GM18508 (cell line): ENCODE measurements around the gene MRPS35.
"Not testable (repeated sequence)": the region's sequence is repeated elsewhere in the genome, so short reads cannot be mapped to it uniquely, and the experiment has no call there.

Experiments
- ATAC-seq: cut with Tn5 transposase; IDR thresholded peaks from one replicate; pipeline ENCODE4 v1.9.1; 2021; ENCODE audit warnings: moderate number of reproducible peaks; ENCODE audit not compliant: insufficient read depth, unreplicated experiment

MRPS35 gene

DNA sequence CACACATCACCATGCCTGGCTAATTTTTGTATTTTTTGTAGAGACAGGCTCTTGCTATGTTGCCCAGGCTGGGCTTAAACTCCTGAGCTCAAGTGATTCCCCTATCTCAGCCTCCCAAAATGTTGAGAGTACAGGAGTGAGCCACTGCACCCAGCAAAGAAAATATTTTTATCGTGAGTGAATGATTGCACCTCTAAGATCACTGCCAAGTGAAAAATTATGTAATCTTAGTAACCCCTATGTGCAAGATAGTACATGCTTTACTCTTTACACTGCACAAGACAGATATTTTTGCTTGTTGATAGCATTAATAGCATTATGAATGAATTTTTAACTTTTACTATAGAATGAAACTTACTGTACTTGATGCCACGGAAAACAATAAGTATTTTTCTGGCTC lies 3.4 kb upstream of the MRPS35 start:
- ATAC-seq: no peak

DNA sequence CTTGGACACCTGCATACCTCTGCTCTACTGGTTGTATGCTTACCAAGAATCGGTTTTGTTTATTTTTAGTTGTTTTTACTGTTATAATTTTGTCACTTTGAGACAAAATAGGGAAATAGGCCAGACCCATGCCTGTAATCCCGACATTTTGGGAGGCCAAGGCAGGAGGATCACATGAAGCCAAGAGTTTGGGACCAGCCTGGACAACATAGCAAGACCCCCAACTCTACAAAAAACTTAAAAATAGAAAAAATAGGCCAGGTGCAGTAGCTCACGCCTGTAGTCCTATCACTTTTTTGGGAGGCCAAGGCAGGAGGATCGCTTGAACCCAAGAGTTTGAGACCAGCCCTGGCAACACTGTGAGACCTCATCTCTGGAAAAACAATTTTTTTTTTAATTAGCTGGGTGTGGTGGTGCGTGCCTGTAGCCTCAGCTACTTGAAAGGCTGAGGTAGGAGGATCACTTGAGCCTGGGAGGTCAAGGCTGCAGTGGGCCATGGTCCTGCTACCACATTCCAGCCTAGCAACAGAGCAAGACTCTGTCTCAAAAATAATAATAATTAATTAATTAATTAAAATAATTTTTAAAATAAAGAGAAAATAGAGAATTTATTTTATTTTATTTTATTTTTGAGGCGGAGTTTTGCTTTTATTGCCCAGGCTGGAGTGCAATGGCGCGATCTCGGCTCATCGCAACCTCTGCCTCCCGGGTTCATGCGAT lies 1.3 kb upstream of the MRPS35 start:
- ATAC-seq: no peak

DNA sequence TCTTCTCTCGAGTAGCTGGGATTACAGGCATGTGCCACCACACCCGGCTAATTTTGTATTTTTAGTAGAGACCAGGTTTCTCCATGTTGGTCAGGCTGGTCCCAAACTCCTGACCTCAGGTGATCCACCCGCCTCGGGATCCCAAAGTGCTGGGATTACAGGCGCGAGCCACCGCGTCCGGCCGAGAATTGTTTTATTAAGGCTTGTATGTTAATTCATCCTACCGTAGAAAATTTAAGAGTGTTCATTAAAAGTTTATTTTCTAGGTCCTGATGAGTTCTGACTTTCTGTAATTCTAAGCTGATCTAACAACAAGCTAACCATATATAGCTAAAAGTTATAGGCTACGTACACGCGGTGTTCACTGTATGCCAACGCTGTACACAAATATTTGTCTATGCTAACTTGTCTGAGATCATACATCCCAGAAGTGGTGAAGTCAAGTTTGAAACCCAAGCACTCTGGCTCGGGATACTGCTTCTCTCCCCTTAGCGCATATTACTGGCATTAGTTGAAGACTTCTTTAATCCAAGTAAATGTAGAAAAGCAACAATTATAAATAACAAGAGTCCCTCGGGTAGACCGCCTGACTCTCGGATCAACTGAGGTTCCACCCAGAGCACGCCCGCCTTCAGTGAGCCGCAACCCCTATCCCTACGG lies 570 bp upstream of the MRPS35 start:
- peak; percentile 32 for ATAC-seq

DNA sequence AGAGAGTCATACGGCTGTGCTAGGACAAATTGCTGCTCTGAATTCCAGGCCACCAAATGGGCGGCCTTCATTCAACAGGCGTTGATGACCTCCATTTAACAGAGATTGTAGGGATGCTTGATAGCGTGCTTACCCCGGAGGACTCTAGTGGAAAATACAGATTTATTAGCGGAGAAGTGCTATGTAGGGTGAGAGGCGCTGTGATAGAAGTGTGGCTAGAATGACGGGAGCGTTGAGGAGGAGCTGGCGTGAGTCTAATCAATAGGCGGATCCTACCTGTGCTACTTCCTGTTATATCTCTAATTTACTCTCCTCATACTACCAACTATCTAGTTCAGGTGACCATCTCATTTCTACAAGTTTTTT lies 668 bp downstream of the MRPS35 start:
- ATAC-seq: no peak

DNA sequence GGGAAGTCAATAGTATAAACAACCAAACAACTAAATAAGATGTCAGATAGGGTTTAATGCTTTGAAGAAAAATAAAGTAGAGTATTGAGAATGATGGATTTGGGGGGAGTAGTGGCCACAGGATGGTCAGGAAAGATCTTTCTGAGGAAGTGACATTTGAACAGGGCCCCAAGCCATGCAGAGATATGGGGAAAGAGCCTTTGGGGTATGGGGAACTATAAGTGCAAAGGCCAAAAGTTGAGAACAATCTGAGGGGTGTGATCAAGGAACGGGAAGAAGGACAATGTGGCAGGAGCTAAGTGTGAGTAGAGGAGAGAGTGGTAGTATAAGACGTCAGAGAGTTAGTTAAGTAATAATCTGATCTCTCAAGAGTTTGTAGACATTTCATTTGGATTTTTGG lies 1.3 kb downstream of the MRPS35 start:
- no peak for ATAC-seq

DNA sequence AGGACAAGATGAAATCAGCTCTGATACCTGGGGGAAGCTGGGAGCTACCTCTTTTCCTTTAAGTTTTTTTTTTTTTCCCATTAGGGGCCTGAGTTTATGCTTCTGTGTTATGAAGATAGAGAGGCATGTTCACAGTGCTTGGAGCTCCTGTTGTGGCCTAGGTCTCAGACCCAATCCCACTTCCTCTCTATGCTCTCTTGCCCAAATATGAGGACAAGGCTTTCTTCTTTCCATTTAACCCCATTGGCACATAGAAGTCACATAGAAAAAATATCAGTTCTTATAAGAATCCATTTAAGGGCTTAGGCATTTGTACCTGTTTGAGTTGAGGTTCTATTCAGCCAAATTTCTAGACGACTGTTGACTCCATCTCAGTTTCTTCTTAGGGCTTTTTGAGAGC lies 12.6 kb downstream of the MRPS35 start:
- ATAC-seq: no peak

DNA sequence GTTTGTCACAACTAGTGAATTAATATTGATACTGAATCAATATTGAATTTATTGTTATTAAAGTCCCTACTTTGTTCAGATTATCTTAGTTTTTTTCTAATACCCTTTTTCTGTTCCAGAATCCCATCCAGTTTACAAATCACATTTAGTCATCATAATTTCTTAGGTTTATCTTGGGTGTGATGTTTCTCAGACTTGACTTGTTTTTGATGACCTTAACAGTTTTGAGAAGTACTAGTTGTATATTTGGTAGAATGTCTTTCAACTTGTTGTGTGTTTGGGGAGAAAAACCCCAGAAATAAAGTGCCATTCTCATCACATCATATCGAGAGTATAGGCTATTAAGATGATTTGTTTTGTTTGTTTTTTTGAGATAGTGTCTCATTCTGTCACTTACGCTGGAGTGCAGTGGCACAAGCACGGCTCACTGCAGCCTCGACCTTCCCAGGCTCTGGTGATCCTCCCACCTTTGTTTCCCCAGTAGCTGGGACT lies 19.5 kb downstream of the MRPS35 start:
- no peak for ATAC-seq

DNA sequence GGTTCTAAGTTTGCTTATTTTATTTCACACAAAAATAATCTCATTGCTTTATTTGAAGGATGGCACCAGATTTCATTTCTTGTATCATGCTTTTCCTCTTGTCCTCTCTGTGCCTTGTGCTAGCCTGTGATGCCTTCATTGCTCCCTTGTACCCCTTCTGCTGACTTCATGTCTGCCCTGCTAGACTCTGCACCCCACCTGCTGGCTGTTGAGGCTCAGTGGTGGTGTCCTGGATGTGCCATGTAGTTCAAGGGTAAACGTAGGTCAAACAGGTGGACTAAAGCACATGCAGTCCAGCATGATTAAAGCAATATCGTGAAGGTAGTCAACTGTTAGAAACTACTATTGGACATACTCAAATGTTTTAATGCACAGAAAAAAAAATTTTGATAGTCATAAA lies 21.6 kb downstream of the MRPS35 start:
- ATAC-seq: no peak

DNA sequence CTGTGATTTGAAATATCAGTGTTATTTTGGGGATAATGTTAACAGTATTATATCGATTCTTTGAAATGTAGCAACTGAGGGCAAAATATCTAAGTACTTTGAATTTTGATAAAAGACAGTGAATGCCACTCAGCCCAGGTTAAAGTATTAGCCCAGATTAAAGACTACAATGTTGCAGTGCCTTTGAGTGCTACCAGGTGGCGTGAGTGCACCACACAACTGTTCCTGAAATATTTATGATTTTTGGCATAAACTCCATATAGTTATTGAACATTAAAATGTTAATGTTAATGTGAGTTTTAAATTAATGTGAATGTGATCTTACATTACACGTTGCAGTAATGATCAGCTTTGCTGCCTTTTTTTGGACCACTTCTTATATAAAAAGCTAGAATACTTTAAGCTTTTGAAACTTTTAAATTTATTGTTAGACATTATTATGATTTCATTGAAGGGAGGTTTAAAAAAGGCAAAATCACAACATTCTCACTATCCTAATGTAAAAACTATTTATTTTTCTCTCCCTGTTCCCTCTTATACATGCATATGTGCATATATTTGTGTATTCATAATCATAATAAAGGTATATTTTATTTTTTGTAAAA lies 22.5 kb downstream of the MRPS35 start:
- no peak for ATAC-seq

DNA sequence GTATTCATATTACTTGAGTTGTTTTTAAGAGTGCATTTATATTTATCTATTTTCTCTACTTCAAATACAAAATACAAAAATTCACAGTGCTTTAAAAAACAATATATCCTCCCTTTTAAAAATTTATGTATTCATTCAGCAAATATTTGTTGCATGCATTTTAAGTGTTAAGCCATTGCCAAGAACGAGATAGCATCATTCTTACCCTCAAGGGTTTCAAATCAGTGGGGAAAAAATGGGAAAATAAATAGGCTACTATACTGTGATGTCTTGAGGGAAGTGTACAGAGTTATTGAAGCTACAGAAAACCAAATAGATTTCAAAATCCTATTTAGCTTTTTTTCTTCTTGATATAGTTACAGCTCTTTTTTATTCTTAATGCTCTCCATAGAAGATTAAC lies 23.2 kb downstream of the MRPS35 start:
- ATAC-seq: no peak

DNA sequence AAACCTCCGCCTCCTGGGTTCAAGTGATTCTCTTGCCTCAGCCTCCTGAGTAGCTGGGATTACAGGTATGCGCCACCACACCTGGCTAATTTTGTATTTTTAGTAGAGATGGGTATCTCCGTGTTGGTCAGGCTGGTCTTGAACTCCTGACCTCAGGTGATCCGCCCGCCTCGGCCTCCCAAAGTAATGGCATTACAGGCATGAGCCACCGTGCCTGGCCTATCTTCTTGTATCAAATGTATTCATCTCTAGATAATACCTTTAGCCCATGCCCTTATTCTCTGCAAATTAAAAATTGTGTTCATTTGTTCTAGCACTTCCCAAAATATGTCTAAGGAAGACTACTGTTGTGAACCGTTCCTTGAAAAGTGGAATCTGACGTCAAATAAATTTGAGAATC lies 23.7 kb downstream of the MRPS35 start:
- not testable (repeated sequence) for ATAC-seq

DNA sequence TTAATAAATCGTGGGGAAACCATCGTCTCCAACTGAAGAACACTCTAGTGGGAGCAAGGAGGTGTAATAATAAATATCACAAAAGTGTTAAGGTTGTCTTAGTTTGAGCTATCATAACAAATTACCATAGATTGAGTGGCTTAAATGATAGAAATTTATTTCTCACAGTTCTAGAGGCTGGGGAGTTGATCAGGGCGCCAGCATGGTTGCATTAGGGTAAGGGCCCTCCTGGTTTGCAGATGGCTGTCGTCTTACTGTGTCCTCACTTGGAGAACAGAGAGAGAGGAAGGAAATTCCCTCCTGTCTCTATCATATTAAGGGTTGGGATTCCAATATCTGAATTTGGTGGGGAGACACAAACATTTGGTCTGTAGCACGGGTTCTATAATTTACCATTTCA lies 33.0 kb downstream of the MRPS35 start:
- no peak for ATAC-seq

DNA sequence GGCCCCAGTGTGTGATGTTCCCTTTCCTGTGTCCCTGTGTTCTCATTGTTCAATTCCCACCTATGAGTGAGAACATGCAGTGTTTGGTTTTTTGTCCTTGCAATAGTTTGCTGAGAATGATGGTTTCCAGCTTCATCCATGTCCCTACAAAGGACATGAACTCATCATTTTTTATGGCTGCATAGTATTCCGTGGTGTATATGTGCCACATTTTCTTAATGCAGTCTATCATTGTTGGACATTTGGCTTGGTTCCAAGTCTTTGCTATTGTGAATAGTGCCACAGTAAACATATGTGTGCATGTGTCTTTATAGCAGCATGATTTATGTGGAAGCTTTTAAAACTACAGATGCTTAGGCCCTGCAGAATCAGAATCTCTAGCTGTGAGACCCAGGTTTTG lies 35.1 kb downstream of the MRPS35 start:
- ATAC-seq: not testable (repeated sequence)

DNA sequence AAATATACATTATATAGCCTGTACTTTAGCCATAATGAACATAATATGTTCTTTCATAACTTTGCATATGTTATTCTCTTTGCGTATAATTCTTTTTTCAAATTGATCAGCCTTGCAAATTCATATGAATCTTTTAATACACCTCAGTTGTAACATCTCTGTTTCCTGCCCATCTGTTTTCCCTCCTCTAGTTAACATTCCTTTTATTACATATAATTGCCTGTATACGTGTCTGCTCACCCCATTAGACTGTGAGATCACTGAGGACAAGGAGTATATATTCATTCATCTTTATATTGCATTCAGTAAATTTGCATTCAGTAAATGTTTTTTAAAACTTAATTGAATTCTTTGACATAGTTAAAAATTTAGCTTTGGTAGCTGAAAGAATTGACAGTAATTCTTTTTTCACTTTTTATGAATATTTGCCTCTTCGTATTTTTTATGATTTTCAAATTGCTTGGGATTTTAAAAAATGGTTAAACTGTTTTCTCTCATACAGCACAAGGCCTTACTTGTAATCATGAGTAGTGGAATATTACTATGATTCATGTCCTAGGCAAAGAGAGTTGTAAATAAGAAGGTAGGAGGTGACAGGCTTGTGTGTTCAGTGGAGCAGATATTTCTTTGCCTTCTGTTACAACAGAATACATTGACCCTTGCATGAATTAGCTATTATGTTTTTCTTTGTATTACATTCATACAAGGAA lies 36.6 kb downstream of the MRPS35 start:
- ATAC-seq: no peak

DNA sequence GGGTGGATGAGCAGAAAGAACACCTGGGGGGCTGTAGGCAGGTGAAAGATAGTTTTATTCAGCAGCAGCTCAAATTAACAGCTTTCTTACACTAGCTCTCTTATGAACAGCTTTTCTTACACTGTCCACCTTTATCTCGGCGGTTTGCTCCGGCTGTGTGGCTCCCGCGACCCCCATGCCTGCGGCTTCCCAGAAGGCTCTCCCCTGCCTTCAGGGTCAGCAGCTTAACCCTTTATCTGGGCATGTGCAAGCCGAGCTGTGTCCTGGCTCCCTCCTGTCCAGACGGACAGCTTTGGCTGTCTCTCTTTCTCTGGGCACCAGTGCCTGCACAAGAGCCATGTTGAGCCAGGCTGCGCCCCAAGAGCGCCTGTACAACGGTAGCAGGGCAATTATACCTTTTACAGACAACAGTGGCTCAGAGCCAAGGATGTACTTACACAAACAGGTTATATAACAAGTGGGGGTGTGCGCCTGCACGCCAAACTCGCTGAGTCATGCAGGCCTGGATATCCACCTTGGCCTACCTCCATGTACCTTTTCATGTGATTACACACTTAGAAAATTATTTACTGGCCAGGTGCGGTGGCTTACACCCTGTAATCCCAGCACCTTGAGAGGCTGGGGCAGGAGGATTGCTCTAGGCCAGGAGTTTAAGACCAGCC lies 40.9 kb downstream of the MRPS35 start:
- no peak for ATAC-seq

DNA sequence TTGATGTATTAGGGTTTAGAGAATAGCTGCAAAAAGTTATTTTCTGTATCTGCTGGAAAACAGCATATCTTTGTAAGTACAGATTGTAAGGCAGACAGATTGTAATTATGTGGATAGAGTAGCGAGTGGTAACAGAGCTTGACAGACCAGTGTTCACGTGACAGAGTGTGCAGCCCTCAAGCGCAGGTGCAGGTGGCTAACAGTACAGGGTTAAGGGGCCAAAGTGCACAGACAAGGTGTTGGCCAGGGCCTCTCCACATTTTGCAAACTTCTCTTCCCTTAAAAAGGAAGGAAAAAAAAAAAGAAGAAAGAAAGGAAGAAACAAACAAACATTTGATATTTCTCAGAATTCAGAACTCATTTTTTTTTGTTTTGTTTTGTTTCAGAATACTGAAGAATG lies 44.2 kb downstream of the MRPS35 start:
- ATAC-seq: no peak

DNA sequence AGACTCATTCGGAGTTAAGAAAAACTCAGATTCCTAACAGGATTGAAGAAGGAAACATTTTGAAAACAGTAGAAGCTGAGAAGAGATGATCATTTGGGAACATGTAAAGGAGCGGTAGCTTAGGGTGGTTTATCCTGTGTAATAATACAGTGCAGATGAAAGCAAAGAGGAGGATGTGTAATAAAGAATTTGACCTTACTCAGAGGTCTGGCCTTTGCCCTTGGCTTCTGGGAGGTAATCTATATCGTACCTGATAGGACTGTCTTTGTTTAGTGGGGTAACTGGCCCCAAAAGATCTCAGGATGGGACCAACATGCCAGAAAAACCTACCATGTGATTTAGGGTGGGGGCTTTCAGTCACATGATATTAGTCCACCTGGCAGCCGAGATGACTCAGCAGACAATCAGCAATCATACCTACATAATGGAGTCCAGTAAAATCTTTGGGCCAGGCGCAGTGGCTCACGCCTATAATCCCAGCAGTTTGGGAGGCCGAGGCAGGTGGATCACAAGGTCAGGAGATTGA lies 46.1 kb downstream of the MRPS35 start:
- ATAC-seq: no peak

DNA sequence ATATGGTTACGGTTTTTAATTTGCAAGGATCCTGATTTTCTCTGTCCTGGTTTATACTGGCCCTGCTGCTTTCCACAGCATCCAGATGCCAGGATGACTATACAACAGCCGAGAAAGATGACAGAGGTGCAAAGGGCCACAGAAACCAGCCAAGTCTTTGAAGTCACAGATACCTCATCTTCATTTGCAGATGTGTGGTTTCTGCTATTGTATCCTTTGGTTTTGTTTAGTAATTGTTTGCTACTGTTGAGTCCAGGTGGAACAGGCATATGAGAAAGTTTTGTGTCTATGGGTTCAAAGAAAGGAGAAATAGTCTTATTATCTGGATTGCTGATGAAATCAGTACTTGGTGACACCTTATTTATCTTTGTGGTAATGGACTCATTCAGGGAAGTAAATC lies 52.1 kb downstream of the MRPS35 start:
- no peak for ATAC-seq

DNA sequence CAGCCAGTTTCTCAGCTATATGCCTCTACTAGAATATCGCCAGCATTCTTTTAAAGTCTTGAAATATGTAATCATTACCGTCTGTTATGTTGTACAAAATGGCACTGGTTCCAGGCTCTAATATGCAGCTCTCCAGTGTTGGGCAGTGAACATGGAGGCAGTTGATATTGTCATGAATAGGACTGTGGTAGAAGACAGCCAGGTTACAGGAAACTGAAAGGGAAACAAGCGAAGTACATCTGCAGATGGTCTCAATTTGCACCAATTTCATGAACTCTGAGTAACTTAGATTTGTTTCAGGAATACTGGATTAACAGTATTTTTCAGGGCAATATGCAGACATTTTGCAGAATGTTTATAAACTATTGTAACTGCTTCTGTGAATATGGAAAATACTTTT lies 56.0 kb downstream of the MRPS35 start:
- no peak for ATAC-seq

DNA sequence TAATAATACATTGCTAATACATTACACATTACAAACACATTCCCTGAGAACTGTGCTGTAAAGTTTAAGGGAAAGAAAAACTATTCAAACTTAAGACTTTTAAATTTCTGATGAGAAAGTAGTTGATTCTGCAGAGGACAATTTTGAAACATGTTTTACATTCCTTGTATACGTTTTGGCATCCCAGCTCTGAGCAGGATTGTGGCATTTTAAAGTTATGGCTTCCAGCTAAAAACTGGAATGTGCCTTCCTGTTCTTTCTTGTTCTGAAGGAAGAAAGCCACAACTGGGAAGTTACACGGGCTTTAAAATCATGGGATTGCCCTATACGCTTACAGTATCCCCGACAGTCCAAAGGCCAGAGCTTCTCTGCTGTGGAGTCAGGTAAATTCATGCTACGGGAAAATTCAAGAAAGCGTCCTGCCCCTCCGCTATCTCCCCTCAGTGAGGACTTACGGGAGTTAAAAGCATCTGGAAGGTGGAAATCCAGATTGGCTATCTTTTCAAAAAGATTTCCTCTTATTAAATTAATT lies 58.6 kb downstream of the MRPS35 start:
- no peak for ATAC-seq
